HG03558 (cell line): ENCODE data around the gene SH3BP2.

Source experiments
- ATAC-seq: cut with Tn5 transposase; IDR thresholded peaks from one replicate; pipeline ENCODE4 v1.9.1; 2021; ENCODE audit warnings: moderate number of reproducible peaks; ENCODE audit not compliant: unreplicated experiment; ENCODE audit errors: extremely low read depth

SH3BP2 gene

DNA sequence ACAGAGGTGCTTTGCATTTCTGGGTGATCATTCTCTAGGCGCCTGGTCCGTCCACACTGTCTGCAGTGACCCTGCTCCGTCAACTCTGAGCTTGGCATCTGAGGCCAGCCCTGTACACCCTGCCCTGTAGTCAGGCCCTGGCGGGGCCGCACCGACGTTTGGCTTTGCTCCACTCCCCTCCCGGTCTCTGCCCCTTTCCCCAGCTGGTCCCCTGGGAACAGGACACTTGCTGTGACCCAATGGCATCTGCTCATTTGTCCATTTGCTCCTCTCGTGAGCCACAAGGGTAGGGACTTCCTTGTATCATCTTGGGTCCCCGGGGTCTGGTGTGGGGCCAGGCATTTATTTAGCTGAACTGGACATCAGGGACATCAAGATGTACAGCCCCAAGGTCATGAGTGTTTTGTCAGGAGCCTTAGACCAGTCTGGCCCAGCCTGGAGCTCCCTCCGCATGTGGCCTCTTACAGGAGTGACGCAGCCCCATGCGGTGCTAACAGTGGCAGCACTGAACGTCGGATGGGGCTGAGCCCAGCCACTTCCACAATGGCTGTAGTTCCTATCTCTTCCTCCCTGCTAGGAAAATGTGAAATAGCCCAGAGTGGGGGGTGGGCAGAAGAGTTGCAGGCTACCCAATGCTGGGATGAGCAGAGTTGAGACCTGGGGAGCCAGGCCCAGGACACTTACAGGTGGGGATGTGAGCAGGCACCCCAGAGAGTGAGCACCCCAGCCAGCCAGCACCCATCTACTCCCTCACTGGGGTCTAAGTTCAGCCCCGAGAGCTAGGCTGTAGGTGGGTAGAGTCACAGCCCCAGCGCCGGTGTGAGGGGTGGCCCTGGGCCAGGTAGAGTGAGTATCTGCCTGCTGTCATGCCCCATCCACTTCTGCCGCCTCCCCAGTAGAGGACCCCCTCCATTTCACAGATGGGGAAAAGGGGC is 2.0 kb upstream of the SH3BP2 start:
- no peak for ATAC-seq

DNA sequence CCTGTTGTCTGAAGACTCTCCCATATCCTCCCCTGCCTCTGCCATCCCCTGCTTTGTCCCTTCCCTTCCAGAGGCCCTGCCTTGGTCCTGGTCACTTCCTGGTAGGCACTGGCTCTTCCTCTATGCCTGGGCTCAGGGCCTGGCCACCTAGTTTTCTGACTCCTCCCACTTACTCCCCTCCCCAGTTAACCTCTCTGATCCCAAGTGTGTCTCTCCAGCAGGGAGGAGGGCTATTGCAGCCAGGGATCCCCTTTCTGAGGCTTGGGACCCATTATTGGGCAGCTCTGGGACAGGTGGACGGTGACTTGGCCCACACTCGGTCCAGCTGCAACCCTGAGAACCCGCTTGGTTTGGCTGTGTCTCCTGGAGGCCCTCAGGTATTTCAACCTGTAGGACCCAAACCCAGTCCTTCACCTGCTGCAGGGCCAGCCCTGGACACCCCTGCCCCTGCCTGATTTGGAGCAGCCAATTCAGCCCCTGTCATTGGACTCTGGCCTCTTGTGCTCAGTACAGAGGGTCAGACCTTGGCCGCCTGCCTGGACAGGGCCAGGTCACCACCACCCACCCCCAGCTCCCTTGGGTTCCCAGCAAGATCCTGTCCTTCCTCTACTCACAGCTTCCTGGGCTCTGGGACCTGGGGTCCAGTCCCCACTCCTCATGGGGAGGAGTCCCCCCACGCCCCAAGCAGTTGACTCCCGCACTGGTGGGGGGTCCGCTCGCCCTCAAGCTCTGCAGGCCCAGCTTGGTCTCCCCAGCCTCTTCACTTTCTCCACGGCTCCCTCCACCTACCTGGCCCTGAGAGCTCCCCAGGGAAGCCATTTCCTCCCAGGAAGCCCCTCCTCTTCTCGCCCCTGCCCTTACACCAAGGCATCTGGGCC is 1.1 kb upstream of the SH3BP2 start:
- ATAC-seq: no peak

DNA sequence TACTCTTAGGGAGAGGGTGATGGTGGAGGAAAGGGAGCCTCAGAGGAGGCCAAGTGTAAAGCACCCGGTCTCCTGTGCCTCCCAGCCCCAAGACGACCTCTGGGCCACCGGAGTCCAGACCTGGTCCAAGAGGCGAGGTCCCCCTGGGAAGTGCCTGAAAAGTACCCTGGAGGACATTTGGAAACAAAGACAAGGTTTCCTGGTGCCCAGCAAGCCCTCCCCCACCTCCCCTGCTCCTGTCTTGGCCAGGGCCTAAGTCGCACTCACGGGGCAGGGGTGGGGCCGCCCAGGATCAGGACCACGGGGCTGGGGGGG is 532 bp upstream of the SH3BP2 start:
- ATAC-seq: no peak

DNA sequence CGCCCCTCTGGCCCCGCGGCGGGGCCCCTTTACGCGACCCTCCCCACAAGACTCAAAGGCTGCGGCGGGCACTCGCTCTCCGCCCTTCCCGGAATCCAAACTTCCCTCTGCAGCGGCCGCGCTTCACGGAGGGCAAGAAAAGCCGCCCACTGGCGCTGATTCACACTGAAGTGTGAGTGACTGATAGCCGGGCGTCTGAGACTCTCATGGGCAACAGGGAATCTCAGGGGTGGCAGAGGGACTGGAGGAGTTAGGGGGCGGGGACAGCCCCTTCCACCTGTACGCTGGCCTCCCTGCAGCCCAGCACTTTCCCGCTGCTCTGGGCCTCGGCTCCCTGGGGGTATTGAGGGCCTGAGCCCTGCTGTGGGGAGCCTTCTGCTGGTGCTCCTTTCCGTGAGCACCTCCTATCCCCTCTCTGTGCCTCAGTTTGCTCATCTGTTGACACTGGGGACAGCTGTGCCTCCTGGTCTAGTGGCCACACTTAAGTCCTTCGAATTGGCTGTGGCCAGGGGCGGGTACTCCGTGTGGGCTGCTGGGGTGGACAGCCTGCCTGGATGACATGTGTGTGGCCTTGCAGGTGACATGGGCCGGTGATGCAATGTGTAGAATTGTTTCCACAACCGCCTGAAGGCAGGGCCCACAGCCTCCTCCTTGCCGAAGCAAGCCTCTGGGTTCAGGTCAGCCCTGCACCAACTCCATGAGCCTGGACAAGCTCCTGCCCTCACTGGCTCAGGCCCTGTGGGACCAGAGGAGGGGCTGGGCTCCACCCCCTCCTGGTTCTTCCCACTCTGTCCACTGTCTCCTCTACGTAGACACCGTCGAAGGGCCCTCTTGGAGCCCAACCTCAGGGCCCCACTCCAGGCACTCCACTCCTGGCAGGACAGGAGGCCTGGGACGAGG is 951 bp downstream of the SH3BP2 start:
- no peak for ATAC-seq

DNA sequence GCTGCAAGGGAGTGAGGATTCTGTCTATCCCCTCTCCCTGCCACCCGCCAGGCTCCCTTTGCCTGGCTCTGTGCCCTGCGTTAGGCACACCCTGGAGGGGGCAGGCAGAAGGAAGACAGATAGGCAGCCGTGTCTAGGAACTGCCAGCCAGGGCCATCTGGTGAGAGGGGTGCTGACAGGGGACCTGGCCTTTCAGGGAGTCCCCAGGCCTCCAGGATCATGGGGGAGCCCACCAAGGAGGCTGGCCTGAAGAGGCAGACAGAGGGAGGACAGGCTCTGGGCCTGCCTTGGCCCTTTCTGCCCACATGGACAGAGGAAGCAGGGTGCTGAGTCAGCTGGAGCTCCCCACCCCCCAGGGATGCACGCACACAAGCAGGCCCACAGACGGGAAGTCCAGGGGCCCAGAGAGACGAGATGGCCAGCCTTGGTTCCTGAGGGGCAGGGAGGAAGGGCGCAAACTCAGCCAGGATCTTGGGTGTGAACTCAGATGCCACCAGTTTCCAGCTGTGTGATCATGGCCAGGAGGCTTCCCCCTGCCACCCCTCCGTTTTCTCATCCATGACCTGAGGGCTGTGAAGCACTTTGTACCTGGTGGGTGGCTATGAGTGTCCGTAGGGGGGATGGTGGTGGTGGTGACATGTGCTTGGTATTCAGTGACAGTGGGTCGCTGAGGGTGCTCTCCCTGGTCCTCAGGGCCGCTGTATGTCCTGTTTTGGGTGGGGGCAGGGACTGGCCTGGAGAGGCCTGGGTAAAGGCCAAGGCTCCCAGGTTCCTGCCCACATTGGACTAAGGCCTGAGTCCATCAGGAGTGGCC is 1.8 kb downstream of the SH3BP2 start:
- no peak for ATAC-seq

DNA sequence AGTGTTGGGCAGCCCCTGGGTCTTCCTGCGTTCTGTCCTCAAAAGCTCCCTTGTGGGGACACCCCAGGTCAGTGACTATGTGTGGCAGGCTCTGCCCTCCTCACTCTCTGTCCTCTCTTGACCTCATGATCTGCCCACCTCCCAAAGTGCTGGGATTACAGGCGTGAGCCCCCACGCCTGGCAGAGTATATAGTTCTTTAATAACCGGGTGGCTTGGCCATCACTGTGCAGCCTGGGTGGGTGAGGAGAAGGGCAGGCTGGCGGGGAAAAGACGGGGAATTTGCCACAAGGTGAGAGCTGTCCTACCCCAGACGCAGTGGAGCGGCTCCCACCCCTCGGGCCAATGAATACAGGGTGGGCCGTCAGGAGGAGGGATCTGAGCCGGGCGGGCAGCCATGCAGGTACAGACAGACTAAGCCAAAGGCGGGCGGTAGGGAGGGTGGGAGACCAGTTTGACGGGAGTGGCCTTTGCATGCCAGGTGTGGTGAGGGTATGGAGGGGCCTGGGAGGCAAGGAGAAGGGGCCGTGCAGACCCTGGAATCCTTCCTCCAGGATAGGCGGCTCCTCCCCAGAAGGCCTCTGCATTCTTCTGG is 2.5 kb downstream of the SH3BP2 start:
- no peak for ATAC-seq

DNA sequence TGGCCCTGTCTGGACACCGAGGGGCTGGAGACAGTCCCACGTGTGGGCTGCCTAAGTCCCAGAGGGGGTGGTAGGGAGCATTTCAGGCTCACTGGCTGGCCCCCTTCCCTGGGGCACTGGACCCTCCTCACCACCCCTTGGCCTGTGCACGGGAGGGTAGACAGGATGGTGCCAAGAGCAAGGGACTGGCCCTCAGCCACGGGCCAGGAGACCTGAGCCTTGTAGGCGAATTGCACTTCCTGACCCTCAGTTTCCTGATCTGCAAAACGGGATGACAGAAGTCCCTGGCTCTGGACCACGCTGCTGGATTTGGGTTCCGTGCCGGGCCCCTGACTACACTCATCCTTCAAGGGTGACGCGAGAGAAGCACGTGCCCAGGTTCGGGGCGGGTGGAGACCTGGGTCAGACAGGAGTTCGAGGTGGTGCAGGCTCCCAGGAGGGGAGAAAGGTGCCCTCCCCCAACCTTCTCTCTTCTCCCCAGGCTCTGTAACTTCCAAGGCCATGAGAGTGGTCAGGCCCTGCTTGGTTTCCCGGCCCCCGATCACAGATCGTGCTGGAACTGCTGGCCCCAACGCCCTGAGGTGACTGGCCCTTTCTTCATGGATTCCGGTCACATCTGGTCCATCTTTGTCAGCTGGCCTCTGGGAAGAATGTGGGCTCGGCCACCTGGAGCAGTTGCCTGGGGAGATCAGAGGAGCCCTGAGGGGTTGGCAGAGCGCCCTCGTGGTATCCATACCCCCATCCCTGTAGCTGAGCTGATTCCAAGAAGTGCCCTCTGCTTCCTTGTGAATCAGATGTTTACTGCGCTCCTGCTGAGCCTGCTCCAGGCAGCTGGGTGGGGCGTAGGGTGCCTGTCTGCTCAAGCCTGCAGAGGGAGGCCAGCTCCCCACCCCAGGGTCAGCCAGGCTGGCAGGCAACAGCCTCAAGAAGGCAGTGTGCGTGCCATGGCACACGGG is 3.3 kb downstream of the SH3BP2 start:
- ATAC-seq: no peak

DNA sequence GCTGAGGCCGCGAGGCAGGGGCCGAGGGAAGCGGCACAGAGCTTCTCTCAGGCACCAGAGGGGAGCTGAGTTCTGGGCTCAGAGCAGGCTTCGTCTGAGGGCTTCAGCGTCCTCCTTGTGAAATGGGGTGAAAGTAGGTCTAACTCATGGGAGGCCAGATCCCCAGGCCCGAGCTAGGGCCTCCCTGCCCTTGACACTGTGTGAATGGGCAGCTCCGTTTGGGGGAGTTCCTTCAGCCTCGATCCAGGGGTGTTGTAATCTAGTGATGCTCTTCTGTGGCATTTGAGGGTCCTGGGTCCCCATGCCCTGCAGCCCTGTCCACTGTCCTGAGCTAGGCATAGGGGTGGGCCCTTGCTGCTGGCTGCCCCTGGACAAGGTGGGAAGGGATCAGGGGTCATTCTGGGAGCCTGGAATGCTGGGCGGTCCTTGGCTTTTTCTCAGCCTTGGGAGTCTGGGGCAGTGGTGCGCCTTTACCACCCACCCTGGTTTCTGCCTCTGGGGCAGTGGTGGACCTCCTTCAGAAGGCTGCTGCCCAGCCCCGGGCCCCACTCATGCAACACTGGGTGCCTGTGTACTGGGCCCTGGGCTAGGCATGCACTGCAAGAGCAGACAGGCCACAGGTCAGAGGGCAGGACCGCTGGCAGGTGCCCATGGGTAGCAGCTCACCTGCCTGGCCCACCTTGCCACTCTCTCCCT is 4.1 kb downstream of the SH3BP2 start:
- ATAC-seq: no peak

DNA sequence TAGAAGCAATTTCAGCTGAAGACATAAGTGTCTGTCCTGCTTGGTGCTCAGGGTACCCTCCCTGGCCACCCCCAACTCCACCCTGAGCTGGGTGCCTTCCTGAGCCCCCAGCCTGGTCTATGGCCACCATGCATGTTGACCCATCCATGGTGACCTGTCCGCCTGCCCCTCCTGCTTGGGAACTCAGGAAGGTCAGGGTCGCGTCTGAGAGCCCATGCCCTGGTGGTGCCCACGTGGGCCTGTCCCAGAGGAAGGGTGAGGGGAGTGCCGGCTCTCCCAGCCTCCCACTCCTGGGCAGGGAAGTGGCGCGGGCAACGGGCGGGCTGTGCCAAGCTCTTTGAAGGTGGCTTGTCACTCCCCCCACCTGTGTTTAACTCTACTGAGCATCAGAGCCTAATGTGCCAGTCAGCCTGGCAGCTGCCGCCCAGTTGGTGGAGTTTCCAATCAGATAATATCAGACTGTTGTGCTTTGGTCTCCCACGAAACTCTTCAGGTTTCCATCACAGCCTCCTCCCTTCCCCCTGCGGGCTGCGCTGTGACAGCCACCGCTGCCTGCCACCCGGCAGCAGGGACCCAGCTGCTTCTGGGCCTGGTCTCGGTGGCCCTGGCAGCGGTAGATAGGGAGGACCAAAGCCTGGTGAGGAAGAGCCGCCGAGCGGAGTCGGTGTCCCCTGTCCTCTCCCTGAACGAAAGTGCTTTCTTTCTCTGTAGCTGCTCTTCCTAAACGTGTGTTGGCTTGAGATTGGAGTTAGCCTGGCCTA is 4.8 kb downstream of the SH3BP2 start:
- ATAC-seq: no peak

DNA sequence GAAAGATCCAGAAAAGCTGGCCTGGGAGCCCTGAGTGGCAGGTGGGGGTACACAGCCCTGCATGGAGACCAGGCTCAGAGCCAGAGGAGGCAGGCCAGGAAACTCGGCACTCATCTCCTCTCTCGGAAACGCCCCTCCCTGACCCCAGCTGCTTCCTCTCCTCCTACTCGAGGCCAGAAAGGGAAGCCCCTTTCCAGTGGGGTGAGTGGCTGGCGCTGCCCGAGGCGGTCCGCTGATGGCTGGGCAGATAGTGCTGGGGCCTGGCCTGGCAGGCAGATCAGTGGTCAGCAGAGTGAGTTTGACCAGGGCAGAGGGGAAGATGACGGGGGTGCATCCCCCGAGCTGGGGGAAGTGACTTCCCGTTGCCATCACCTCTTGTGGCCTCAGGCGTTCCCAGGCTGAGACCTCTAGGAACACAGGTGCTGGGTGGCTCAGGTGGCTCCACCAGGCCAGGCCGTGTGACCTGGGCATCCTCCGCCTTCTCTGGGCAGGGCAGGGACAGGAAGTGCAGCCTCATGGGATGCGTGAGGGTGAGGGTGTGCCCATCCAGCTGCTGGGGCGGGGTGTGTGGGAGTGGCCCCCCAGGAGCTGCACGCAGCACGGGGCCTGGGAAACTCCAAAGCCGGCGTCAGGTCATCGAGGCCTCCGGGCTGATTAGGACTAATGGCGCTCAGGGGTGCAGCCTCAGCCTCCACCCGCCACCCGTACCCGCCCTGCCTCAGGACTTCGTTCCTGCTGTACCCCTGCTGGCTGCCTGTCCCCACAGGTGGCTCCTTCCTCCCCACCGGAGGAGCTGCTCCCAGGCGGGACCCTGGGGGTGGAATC is 5.7 kb downstream of the SH3BP2 start:
- ATAC-seq: no peak

DNA sequence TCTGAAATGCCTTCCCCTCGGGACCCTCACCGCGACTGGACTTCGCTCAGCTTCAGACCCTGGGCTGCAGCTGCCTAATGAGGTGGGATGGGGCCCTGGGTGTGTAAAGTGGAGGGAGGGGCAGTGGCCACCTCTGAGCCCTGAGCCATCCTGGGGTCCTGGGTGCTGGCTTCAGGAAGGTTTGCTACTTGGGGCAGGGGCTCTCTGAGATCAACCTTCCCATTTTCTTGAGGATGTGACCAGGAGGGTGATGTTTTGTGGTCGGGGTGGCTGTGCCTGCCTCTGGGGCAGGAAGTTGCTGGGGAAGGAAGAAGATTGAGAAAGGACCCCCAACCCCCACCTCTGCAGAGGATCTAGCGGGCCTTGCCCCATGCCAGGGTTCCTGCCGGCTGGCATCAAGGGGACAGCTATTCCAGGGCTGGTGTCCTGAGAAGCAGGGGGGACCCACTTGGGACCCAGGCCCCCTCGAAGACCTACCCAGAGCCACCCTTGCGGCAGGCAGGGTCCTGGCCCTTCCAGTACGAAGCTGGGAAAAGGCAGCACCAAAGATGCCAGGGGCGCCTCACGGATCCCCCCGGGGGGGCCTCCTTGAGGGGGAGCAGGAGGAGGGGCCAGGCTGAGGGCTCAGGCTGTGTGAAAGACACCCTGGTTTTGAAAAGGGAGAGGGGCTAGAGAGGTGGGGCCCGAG is 6.5 kb downstream of the SH3BP2 start:
- ATAC-seq: no peak

DNA sequence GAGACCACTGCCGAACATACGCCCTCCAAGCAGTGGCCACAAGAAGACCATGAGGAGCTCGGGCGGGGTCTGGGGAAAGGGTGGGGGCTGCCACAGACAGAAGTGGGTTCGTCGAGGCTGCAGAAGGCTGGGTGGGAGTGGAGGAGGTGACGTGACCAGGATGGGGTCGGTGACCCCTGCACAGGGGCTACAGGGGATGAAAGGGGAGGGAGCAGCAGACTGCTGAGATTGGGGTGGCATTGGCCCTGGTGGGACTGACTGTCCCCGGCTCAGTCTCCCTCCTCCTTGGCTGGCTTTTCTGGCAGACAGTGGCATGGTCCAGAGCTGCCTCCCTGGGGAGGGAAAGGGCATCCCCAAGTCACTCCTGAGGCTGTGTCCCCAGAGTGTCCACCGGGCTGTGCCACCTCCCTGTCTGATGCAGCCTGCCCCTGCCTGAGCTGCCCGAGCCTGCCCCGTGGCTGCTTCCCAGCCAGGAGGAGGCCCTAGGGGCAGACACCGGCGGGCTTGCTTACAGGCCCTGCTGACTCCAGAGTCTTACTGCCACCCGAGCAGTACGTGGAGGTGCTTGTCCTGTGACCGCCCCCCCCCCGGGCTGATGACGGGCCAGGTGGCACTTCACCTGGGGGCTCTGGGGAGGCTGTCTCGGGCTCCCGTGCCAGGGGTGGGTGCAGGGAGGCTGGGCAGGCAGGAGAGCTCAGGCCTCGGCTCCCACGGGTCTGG is 7.2 kb downstream of the SH3BP2 start:
- no peak for ATAC-seq

DNA sequence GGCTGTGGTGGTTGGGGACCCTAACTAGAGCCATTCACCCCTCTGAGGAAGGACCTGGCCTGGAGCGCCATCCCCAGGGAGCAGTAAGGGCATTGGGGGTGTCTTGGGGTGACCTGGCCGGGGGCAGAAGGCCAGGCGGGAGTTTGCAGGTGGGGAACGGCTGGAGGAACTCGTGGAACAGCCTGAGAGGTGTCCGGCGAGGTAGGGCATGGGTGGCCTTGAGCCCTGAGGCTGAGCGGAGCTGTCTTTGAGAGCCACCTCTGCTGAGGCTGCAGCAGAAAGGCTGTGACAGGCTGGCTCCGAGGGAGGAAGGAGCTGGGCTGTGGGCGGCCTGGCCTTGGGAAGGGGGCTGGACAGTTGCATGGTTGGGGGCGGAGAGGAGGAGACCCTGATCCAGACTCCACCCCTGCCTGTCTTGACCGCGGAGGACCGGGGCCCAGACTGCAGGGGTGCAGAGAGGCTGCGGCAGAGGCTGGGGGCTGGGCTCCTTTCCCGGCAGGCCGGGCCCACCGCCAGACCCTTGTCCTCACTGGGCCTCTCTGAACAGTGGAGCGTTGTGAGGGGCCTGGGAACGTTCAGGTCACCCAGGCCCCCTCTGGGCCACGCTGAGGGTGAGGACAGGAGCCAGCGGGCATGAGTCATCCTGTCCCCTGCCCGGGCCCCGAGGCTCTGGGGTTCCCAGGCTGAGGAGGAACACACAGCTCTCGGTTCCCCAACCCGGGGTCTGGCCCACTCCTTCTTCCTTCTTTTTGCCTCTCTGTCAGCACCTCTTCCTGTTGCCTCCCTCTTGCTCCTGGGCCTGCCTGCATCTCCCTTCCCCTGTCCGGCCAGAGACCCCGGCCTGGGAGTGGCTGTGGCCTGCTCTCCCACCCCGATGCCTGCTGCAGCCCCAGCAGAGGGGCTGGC is 8.1 kb downstream of the SH3BP2 start:
- ATAC-seq: no peak
